CD4-positive, alpha-beta memory T cell (primary cell): Measurements from ENCODE around the gene MAU2. TPM values are rescaled to one million over a fixed set of nuclear protein-coding genes. Genes with fewer than 3 reads are reported as not detected.

Experiments used
- CTCF ChIA-PET: fragments of 350-600 bp; sonication (Branson Sonifier 250); formaldehyde crosslinking; loops from one replicate; lab custom pipeline; 2021; ENCODE audit warnings: inconsistent platforms; ENCODE audit not compliant: partially characterized antibody; lab: Charles Lee
- POLR2A ChIA-PET: fragments of 350-600 bp; sonication (Branson Sonifier 250); formaldehyde crosslinking; loops from one replicate; lab custom pipeline; 2021; ENCODE audit not compliant: partially characterized antibody; lab: Charles Lee
- DNase-seq, 5 donors: peaks; one replicate each; pipeline versions ENCODE4 v3.0.0 to v3.0.0-alpha.2; 2020 to 2022; ENCODE audit warnings: mixed read lengths in 1 of 5
- H3K27ac ChIP-seq: one replicate; pipeline ENCODE4 v1.7.0; 2013; ENCODE audit warnings: low read depth, low read length
- H3K27me3 ChIP-seq: 2 replicates; pipeline ENCODE4 v1.7.0; 2013; ENCODE audit warnings: mild to moderate bottlenecking, low read length, moderate library complexity; ENCODE audit not compliant: insufficient read depth
- H3K36me3 ChIP-seq: 2 replicates; pipeline ENCODE4 v1.7.0; 2013; ENCODE audit warnings: mild to moderate bottlenecking, low read length, moderate library complexity; ENCODE audit not compliant: insufficient read depth
- H3K4me1 ChIP-seq: 2 replicates; pipeline ENCODE4 v1.7.0; 2013; ENCODE audit warnings: mild to moderate bottlenecking, low read length, moderate library complexity; ENCODE audit not compliant: insufficient read depth
- H3K4me3 ChIP-seq, 2 donors: one replicate each; pipeline ENCODE4 v1.7.0; 2013; ENCODE audit warnings: low read length in 2 of 2, mild to moderate bottlenecking in 1 of 2
- H3K9me3 ChIP-seq, 2 donors: one replicate each; pipeline ENCODE4 v1.7.0; 2013; ENCODE audit warnings: low read length in 2 of 2, control low read depth in 1 of 2; ENCODE audit not compliant: control insufficient read depth in 1 of 2
- H3K27ac Mint-ChIP-seq, 7 donors: one replicate each; pipeline ENCODE4 v1.8.0; 2020 to 2021; ENCODE audit warnings: mixed read lengths in 7 of 7, mild to moderate bottlenecking in 6 of 7, inconsistent platforms in 3 of 7, moderate library complexity in 3 of 7
- H3K27me3 Mint-ChIP-seq, 2 donors: one replicate each; pipeline ENCODE4 v1.8.0; 2020 to 2021; ENCODE audit warnings: mixed read lengths in 2 of 2
- H3K36me3 Mint-ChIP-seq, 2 donors: one replicate each; pipeline ENCODE4 v1.8.0; 2020 to 2021; ENCODE audit warnings: mixed read lengths in 2 of 2, inconsistent platforms in 1 of 2, mild to moderate bottlenecking in 1 of 2
- H3K4me1 Mint-ChIP-seq, 4 donors: one replicate each; pipeline ENCODE4 v1.8.0; 2020 to 2021; ENCODE audit warnings: mixed read lengths in 4 of 4, mild to moderate bottlenecking in 1 of 4
- H3K4me3 Mint-ChIP-seq, 8 donors: one replicate each; pipeline ENCODE4 v1.8.0; 2020 to 2021; ENCODE audit warnings: mixed read lengths in 8 of 8, mild to moderate bottlenecking in 7 of 8, moderate library complexity in 6 of 8, inconsistent platforms in 3 of 8
- H3K9me3 Mint-ChIP-seq, 8 donors: one replicate each; pipeline ENCODE4 v1.8.0; 2020 to 2021; ENCODE audit warnings: mixed read lengths in 8 of 8, mild to moderate bottlenecking in 5 of 8, inconsistent platforms in 3 of 8, moderate library complexity in 1 of 8
- intact Hi-C: fragments of 100-400 bp; cut with micrococcal nuclease; formaldehyde crosslinking; loops from one replicate; pipeline ENCODE4 v1.15.1; 2023
- polyA plus RNA-seq, 2 donors: library from polyadenylated mRNA; unstranded; fragments of 300-500 nt; fragmentation: Illumina TruSeq; gene quantifications; one replicate each; pipeline ENCODE4 v1.2.3, GENCODE V29; 2021
- total RNA-seq, 2 experiments: library from RNA; stranded (reverse); gene quantifications; one replicate each; pipeline ENCODE4 v1.2.3, GENCODE V29; 2021

MAU2 gene
- total and polyA plus RNA-seq, 4 experiments from 2014 or later: 18.1 to 155 (median 86.5) TPM

GRCh38 chr19:19306191-19306590 lies 14.4 kb upstream of the MAU2 start:
- H3K27ac Mint-ChIP-seq: no peak overlapping the region
- H3K36me3 ChIP-seq: peaks cover 76% of the 10 kb centered on the region
- H3K4me1 ChIP-seq: no peaks in the 10 kb centered on the region
- no peaks in the 10 kb centered on the region for H3K27me3 Mint-ChIP-seq
- POLR2A ChIA-PET: no interaction called here
- no peaks in the 10 kb centered on the region for H3K4me1 Mint-ChIP-seq
- peaks cover 22 to 60% of the 10 kb centered on the region in 2 donors for H3K36me3 Mint-ChIP-seq
- H3K9me3 Mint-ChIP-seq: no peaks in the 10 kb centered on the region
- DNase-seq: no peak
- no peak overlapping the region for H3K4me3 Mint-ChIP-seq
- no peak overlapping the region for H3K4me3 ChIP-seq
- no peak overlapping the region for H3K27ac ChIP-seq
- H3K27me3 ChIP-seq: no peaks in the 10 kb centered on the region
- H3K9me3 ChIP-seq: no peaks in the 10 kb centered on the region
- intact Hi-C loops: no loop called here
- CTCF ChIA-PET: no interaction called here

GRCh38 chr19:19308373-19308772 lies 12.3 kb upstream of the MAU2 start:
- Histone ChIP-seq H3K27ac (no peak overlapping the region), H3K36me3 (peaks cover 64% of the 10 kb centered on the region), H3K4me3 (no peak overlapping the region), H3K9me3 (no peaks in the 10 kb centered on the region), H3K27me3 (no peaks in the 10 kb centered on the region), H3K4me1 (no peaks in the 10 kb centered on the region)
- DNase-seq: no peak
- H3K9me3 Mint-ChIP-seq: no peaks in the 10 kb centered on the region
- peak overlapping the region in 1 of 7 donors; percentile 64 for H3K27ac Mint-ChIP-seq
- ChIA-PET POLR2A (no interaction called here), CTCF (no interaction called here)
- no peaks in the 10 kb centered on the region for H3K27me3 Mint-ChIP-seq
- H3K4me1 Mint-ChIP-seq: peaks cover 0 to 3% (median 1%) of the 10 kb centered on the region in 4 donors
- H3K36me3 Mint-ChIP-seq: peaks cover 16 to 57% of the 10 kb centered on the region in 2 donors
- no peak overlapping the region for H3K4me3 Mint-ChIP-seq
- intact Hi-C loops: no loop called here

- H3K9me3 Mint-ChIP-seq: no peaks in the 10 kb centered on the region
- peaks cover 15 to 41% of the 10 kb centered on the region in 2 donors for H3K36me3 Mint-ChIP-seq
- H3K27me3 ChIP-seq: no peaks in the 10 kb centered on the region
- H3K4me3 ChIP-seq: no peak overlapping the region
- H3K9me3 ChIP-seq: no peaks in the 10 kb centered on the region
- H3K4me3 Mint-ChIP-seq: no peak overlapping the region
- no peak overlapping the region for H3K27ac ChIP-seq
- DNase-seq: no peak
- peaks cover 23% of the 10 kb centered on the region for H3K36me3 ChIP-seq
- H3K4me1 Mint-ChIP-seq: peaks cover 15 to 37% (median 22%) of the 10 kb centered on the region in 4 donors
- CTCF ChIA-PET: interaction anchor here (1.1 kb wide), 1 partner anchor 158 kb away, joined by 3 read pairs; no protein-coding TSS in a partner anchor
- intact Hi-C loops: no loop called here
- no peaks in the 10 kb centered on the region for H3K27me3 Mint-ChIP-seq
- POLR2A ChIA-PET: interaction anchor here (1.0 kb wide), 1 partner anchor 174 kb away, joined by 3 read pairs; no protein-coding TSS in a partner anchor
- H3K4me1 ChIP-seq: peaks cover 16% of the 10 kb centered on the region
- H3K27ac Mint-ChIP-seq: peak overlapping the region in 3 of 7 donors; percentile 19 to 70 (median 53)
Observed at GRCh38 chr19:19315444-19315843, 5.2 kb upstream of the MAU2 start.

DNA sequence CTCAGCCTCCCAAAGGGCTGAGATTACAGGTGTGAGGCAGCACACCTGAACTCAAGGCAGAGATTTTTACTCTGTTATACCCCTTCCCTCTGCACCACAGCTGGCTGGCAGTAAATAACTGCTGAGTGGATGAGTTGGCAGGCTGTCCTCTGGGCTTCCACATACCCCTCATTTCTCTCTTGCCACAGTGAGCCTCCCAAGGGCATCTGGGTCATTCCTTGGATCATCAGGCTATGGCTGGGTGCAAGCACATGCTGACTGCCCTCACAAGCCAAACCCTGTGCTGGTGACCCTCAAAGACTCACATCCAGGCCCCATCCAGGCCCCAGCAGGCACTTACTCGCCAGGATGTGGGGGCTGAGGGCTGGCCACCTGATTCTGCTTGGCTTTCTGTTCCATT lies 4.5 kb upstream of the MAU2 start:
- Mint-ChIP-seq H3K4me3 (no peak overlapping the region), H3K9me3 (no peaks in the 10 kb centered on the region), H3K27me3 (no peaks in the 10 kb centered on the region), H3K36me3 (peaks cover 14 to 42% of the 10 kb centered on the region in 2 donors), H3K27ac (peak overlapping the region in 1 of 7 donors; percentile 42), H3K4me1 (peaks cover 15 to 37% (median 23%) of the 10 kb centered on the region in 4 donors)
- no peak for DNase-seq
- Histone ChIP-seq H3K4me3 (no peak overlapping the region), H3K4me1 (peaks cover 16% of the 10 kb centered on the region), H3K9me3 (no peaks in the 10 kb centered on the region), H3K27ac (no peak overlapping the region), H3K27me3 (no peaks in the 10 kb centered on the region), H3K36me3 (peaks cover 19% of the 10 kb centered on the region)
- ChIA-PET CTCF (no interaction called here), POLR2A (no interaction called here)
- intact Hi-C loops: no loop called here

GRCh38 chr19:19319732-19320360 lies 783 bp upstream of the MAU2 start:
- Mint-ChIP-seq H3K4me3 (peak overlapping the region; percentile 93 to 100 (median 99)), H3K9me3 (no peaks in the 10 kb centered on the region), H3K36me3 (peaks cover 21 to 33% of the 10 kb centered on the region in 2 donors), H3K27ac (peak overlapping the region; percentile 94 to 100 (median 100)), H3K4me1 (peaks cover 23 to 67% (median 40%) of the 10 kb centered on the region in 4 donors), H3K27me3 (no peaks in the 10 kb centered on the region)
- H3K36me3 ChIP-seq: peaks cover 22% of the 10 kb centered on the region
- H3K27me3 ChIP-seq: no peaks in the 10 kb centered on the region
- ChIA-PET CTCF (no interaction called here), POLR2A (no interaction called here)
- H3K27ac ChIP-seq: peak overlapping the region; percentile 97
- H3K9me3 ChIP-seq: no peaks in the 10 kb centered on the region
- H3K4me3 ChIP-seq: peak overlapping the region; percentile 96 to 98
- H3K4me1 ChIP-seq: peaks cover 49% of the 10 kb centered on the region
- no peak for DNase-seq
- intact Hi-C loops: loop anchor here (1.0 to 5.0 kb wide), 8 partner anchors 42 to 196 kb away; partner anchors contain the start of genes BORCS8, GATAD2A, NDUFA13 and NR2C2AP

DNA sequence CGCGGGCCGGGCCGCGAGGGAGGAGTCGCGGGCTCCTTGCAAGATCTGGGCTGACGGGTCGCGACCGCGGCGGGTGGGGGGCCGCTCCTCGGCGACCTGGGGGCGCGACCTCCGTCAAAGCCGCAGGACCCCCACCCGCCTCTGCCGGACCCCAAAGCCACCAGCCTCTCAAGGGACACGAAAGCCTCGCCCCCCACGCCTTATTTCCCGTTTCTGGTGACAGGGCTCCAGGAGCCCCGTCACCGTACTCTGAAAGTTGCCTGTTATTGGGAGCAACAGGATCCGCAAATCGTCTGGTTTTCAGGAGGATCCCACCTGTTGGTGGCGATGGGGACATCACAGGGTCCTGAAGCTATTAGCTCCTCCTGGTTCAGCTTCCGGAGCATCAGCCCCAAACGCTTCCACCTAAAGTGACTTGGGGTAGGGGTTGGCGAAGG lies 530 bp downstream of the MAU2 start:
- Mint-ChIP-seq H3K9me3 (no peaks in the 10 kb centered on the region), H3K4me3 (peak overlapping the region; percentile 93 to 100 (median 99)), H3K27ac (peak overlapping the region; percentile 84 to 100 (median 94)), H3K27me3 (no peaks in the 10 kb centered on the region), H3K4me1 (peaks cover 27 to 69% (median 46%) of the 10 kb centered on the region in 4 donors), H3K36me3 (peaks cover 28 to 32% of the 10 kb centered on the region in 2 donors)
- H3K36me3 ChIP-seq: peaks cover 18% of the 10 kb centered on the region
- peaks cover 49% of the 10 kb centered on the region for H3K4me1 ChIP-seq
- H3K9me3 ChIP-seq: no peaks in the 10 kb centered on the region
- ChIA-PET CTCF (interaction anchor here (0.8 to 1.3 kb wide), 4 partner anchors 66 to 169 kb away, joined by 3 to 5 read pairs (median 3); partner anchors contain the start of gene GATAD2A), POLR2A (interaction anchor here (1.0 to 1.6 kb wide), 4 partner anchors 12 to 168 kb away, joined by 3 to 9 read pairs (median 4); no protein-coding TSS in a partner anchor)
- intact Hi-C loops: loop anchor here (5.0 kb wide), 2 partner anchors 41 to 184 kb away; partner anchors contain the start of gene TMEM161A
- H3K27me3 ChIP-seq: no peaks in the 10 kb centered on the region
- H3K27ac ChIP-seq: peak overlapping the region; percentile 97
- H3K4me3 ChIP-seq: peak overlapping the region; percentile 96 to 98
- no peak for DNase-seq

GRCh38 chr19:19324059-19324770 lies 3.6 kb downstream of the MAU2 start:
- intact Hi-C loops: loop anchor here (5.0 kb wide), 2 partner anchors 38 to 187 kb away; partner anchors contain the start of gene TMEM161A
- Mint-ChIP-seq H3K9me3 (no peaks in the 10 kb centered on the region), H3K36me3 (peaks cover 31 to 42% of the 10 kb centered on the region in 2 donors), H3K4me1 (peaks cover 31 to 67% (median 49%) of the 10 kb centered on the region in 4 donors), H3K27ac (peak overlapping the region in 5 of 7 donors; percentile 19 to 56 (median 42)), H3K4me3 (peak overlapping the region in 6 of 8 donors; percentile 26 to 67 (median 48)), H3K27me3 (no peaks in the 10 kb centered on the region)
- peaks cover 19% of the 10 kb centered on the region for H3K36me3 ChIP-seq
- peak overlapping the region; percentile 19 for H3K27ac ChIP-seq
- POLR2A ChIA-PET: no interaction called here
- H3K4me3 ChIP-seq: no peak overlapping the region
- DNase-seq: no peak
- H3K9me3 ChIP-seq: no peaks in the 10 kb centered on the region
- H3K27me3 ChIP-seq: no peaks in the 10 kb centered on the region
- CTCF ChIA-PET: interaction anchor here (0.6 kb wide), 1 partner anchor 9 kb away, joined by 3 read pairs; no protein-coding TSS in a partner anchor
- peaks cover 49% of the 10 kb centered on the region for H3K4me1 ChIP-seq
